NT2/D1 (cell line): ENCODE results near the gene CAPN12.

Experiments used
- YY1 ChIP-seq: IDR thresholded peaks from 2 replicates; pipeline ENCODE4 v1.6.1; 2011; ENCODE audit not compliant: insufficient read length, insufficient read depth
- ZNF274 ChIP-seq: IDR thresholded peaks from 2 replicates; pipeline ENCODE4 v1.6.1; 2011; ENCODE audit warnings: mild to moderate bottlenecking, low read depth, low read length

DNA sequence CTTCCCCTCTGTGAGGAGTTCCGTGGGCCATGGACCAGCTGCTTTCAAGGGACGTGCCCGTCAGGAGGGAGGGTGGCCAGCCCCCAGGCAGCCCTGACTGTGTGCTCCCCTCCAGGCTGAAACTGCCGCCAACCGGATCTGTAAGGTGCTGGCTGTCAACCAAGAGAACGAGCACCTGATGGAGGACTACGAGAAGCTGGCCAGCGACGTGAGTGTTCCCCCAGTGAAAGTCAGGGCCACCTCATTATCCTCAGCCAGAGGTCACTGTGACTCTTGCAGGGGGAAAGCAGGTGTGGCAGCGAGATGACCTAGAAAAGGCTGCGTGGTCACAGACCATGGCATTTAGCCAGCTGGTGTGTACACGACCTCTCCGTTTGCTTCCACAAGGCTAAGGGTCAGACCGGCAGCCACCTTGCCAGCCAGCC is 29.9 kb downstream of the CAPN12 start:
- TF ChIP-seq ZNF274 (no peak), YY1 (no peak)
